ENCODE data around the gene DGKI.
A peak's percentile ranks its signal among the peaks of the same experiment; 100 is the strongest.

The DGKI gene

GRCh38 chr7:137642031-137642430 is 204.7 kb downstream of the DGKI start:
- no peak for DNase-seq (ENCODE audit: low read depth in 2 of 2)
- TF ChIP-seq CTCF (IDR thresholded peaks at IDR 0.05; ENCODE audit: low read depth, low read length): no peak
- no peak overlapping the region for H3K4me3 ChIP-seq (replicated peaks in 1 of 2; ENCODE audit: low read depth in 2 of 2, low read length in 2 of 2)

GRCh38 chr7:137636376-137636775 is 210.4 kb downstream of the DGKI start:
- H3K4me3 ChIP-seq (replicated peaks in 1 of 2; ENCODE audit: low read depth in 2 of 2, low read length in 2 of 2): no peak overlapping the region
- no peak for DNase-seq (ENCODE audit: low read depth in 2 of 2)
- TF ChIP-seq CTCF (IDR thresholded peaks at IDR 0.05; ENCODE audit: low read depth, low read length): no peak

- no peak for DNase-seq (ENCODE audit: low read depth in 2 of 2)
- TF ChIP-seq CTCF (IDR thresholded peaks at IDR 0.05; ENCODE audit: low read depth, low read length): no peak
- H3K4me3 ChIP-seq (replicated peaks in 1 of 2; ENCODE audit: low read depth in 2 of 2, low read length in 2 of 2): no peak overlapping the region
These were observed 210.9 kb downstream of the DGKI start for GRCh38 chr7:137635874-137636273.

- DNase-seq (ENCODE audit: low read depth in 2 of 2): no peak
- TF ChIP-seq CTCF (IDR thresholded peaks at IDR 0.05; ENCODE audit: low read depth, low read length): no peak
- H3K4me3 ChIP-seq (replicated peaks in 1 of 2; ENCODE audit: low read depth in 2 of 2, low read length in 2 of 2): no peak overlapping the region
These were observed 211.6 kb downstream of the DGKI start for GRCh38 chr7:137635132-137635531.

- no peak overlapping the region for H3K4me3 ChIP-seq (replicated peaks in 1 of 2; ENCODE audit: low read depth in 2 of 2, low read length in 2 of 2)
- TF ChIP-seq CTCF (IDR thresholded peaks at IDR 0.05; ENCODE audit: low read depth, low read length): no peak
- no peak for DNase-seq (ENCODE audit: low read depth in 2 of 2)
These were observed 212.4 kb downstream of the DGKI start for GRCh38 chr7:137634356-137634755.

- DNase-seq (ENCODE audit: low read depth in 2 of 2): peak; percentile 63 to 68
- TF ChIP-seq CTCF (IDR thresholded peaks at IDR 0.05; ENCODE audit: low read depth, low read length): no peak
- H3K4me3 ChIP-seq (replicated peaks in 1 of 2; ENCODE audit: low read depth in 2 of 2, low read length in 2 of 2): no peak overlapping the region
These were observed 213.6 kb downstream of the DGKI start for GRCh38 chr7:137633133-137633532.

- no peak for DNase-seq (ENCODE audit: low read depth in 2 of 2)
- H3K4me3 ChIP-seq (replicated peaks in 1 of 2; ENCODE audit: low read depth in 2 of 2, low read length in 2 of 2): no peak overlapping the region
- no peak for TF ChIP-seq CTCF (IDR thresholded peaks at IDR 0.05; ENCODE audit: low read depth, low read length)
These were observed 218.6 kb downstream of the DGKI start for GRCh38 chr7:137628216-137628615.

Measured in cardiac fibroblast (primary cell).